ENCODE measurements around the gene MAPK7.
A peak's percentile ranks its signal among the peaks of the same experiment; 100 is the strongest.

The MAPK7 gene

GRCh38 chr17:19381361-19381740 is 3.1 kb downstream of the MAPK7 start:
- no peak for DNase-seq (ENCODE audit: low spot score)

DNA sequence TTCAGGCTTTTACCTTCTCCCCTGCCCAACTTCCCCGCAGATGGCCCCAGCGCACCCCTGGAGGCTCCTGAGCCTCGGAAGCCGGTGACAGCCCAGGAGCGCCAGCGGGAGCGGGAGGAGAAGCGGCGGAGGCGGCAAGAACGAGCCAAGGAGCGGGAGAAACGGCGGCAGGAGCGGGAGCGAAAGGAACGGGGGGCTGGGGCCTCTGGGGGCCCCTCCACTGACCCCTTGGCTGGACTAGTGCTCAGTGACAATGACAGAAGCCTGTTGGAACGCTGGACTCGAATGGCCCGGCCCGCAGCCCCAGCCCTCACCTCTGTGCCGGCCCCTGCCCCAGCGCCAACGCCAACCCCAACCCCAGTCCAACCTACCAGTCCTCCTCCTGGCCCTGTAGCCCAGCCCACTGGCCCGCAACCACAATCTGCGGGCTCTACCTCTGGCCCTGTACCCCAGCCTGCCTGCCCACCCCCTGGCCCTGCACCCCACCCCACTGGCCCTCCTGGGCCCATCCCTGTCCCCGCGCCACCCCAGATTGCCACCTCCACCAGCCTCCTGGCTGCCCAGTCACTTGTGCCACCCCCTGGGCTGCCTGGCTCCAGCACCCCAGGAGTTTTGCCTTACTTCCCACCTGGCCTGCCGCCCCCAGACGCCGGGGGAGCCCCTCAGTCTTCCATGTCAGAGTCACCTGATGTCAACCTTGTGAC is 3.6 kb downstream of the MAPK7 start:
- DNase-seq (ENCODE audit: low spot score), result no peak

DNA sequence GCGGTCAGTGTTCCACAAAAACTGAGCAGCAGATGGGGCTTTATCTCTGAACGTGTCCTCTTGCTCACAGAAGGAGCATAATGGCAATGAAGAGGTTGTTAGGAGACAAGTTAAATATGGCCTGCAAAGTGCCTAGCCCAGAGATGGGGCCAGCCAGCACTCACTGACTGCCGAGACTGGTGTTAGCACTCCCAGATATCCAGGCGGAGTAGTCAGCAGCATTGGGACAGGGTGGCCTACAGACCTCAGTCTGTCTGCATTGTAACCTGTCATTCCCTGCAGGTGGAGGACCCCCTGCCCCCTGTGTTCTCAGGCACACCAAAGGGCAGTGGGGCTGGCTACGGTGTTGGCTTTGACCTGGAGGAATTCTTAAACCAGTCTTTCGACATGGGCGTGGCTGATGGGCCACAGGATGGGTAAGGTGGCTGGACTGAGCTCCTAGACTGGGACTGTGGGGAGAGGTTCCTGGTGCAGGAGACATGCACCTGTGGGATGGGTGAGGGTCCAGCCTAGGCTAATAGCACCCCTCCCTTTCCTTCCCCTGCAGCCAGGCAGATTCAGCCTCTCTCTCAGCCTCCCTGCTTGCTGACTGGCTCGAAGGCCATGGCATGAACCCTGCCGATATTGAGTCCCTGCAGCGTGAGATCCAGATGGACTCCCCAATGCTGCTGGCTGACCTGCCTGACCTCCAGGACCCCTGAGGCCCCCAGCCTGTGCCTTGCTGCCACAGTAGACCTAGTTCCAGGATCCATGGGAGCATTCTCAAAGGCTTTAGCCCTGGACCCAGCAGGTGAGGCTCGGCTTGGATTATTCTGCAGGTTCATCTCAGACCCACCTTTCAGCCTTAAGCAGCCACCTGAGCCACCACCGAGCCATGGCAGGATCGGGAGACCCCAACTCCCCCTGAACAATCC is 4.5 kb downstream of the MAPK7 start:
- DNase-seq (ENCODE audit: low spot score), result no peak

DNA sequence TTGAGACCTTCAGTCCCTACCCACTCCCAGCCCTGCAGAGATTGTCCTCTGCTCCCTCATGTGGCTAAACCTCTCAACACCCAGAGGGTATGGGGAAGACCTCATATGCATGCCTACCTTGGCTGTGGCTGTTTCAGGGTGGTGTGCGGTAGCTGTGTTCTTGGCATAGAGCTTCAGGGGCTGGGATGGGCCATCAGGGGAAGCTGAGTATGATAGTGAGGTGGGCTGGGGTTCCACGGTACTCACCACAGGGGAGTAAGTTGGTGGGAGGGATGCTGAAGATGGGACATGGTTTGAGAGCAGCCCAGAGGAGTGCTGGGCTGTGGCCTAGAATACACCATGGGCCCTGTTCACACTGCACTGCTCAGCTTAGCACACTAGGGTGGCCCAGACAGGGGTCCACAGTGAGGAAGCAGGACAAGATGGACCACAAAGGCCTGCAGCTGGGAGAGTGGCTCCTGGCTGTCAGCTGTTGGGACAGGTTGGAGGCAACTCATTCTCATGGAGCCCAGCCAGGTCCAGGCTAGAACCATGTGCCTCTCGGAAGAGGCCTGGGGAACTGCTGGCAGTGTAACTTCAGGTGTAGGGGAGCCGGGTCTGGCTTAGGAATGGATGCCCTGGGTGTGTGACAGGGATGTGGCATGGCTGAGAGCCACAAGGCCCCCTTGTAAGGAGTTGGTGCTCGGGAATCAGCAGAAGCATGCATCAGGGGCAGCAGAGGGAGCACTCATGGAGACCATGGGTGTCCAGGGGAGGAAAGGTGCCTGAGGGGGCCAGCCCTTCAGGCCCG is 5.6 kb downstream of the MAPK7 start:
- no peak for DNase-seq (ENCODE audit: low spot score)

- DNase-seq (ENCODE audit: low spot score), result no peak
Observed at GRCh38 chr17:19384723-19385391, 6.6 kb downstream of the MAPK7 start.

- no peak for DNase-seq (ENCODE audit: low spot score)
Observed at GRCh38 chr17:19385521-19385983, 7.3 kb downstream of the MAPK7 start.

GRCh38 chr17:19386051-19386929 is 8.0 kb downstream of the MAPK7 start:
- no peak for DNase-seq (ENCODE audit: low spot score)

DNA sequence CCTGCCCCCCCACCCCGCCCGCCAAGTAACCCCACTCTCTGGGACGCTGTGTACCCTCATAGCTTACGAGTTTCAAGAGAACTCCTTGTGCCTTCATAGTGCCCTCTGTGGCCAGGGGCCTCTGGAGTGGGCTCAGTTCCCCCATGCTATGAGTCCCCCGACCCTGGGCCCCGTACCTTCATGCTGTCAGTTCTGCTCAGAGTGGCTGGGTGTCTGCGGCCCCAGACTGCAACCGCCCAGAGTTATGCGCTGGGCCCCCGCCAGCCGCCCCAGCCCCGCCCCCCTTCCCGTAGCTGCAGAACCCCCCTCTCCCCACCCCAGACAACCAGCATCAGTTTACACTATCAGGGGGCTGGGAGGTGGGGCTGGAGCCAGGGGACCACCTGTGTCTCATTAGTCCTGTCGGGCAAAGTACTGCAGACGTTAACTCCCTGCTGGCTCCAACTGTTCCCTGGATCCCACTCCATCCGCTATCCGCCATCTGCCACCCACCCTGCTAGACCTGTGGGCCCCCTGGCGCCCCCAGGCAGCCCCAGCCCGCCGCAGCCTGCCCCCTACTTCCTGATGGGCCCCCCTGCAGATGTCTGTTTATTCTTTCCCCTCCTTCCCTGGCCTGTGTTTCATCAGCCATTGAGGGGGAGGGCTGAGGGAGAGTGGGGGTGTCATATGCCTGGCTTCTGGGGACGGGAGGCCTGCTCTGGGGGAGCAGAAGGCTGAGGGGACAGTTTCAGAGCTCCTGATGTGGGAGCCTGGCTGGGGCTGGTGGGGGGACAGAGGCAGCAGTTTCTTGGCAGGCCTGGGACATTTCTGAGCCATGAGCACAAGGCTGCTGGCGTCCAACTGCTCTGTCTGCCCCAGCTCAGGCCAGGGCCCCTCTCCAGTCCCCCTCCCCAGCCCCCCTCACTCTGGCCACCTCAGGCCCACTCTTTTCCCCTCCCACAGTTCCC is 8.9 kb downstream of the MAPK7 start, which contains the start of gene MFAP4:
MFAP4 (minus strand) TSS at position 217 of the 947 bp plus-strand sequence; CDS start at position 182, 35 bp downstream.
- DNase-seq (ENCODE audit: low spot score), result no peak

GRCh38 chr17:19387921-19388521 is 9.7 kb downstream of the MAPK7 start:
- DNase-seq (ENCODE audit: low spot score), result peak; percentile 47

DNA sequence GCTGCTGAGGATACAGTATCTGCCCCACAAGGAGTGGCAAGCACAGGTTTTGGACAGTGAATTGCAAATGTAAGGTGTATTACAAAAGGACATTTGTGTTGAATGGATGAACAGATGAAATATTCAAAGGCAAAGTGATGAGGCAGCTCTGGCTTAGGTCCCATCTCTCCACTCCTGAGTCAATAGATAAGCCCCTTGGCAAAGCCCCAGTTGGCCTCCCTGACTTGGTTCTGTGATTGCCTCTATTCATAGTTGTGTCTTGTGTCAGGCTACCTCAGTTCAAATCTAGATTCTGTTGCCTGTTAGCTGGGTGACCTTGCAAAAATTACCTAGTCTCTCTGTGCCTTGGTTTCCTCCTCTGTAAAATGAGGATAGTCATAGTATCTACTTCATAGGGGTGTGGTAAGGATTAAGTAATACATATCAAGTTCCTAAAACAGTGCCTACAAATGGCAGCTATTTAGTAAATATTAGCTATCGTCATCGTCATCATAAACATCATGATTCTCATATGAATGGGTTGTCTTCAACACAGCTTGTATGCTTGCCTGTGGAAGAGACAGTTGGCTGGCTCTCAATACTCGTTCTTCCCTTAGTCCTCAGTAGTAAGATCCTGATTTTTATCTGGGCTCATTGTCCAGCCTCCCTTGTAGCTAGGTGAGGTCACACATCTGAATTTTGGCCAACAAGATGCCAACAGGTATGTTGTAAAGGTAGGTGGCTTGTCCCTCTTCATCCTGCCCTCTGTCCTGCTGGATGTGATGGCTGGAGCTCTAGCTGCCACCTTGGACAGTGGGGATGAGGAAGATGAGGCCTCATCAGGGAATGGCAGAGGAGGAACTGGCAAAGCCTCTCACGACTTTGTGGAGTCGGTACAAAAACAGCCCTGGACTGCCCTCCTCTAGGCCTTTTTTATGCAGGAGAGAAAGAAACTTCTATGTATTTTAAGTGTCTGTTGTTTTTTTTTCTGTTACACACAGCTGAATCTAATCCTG is 10.8 kb downstream of the MAPK7 start:
- DNase-seq (ENCODE audit: low spot score), result no peak

DNA sequence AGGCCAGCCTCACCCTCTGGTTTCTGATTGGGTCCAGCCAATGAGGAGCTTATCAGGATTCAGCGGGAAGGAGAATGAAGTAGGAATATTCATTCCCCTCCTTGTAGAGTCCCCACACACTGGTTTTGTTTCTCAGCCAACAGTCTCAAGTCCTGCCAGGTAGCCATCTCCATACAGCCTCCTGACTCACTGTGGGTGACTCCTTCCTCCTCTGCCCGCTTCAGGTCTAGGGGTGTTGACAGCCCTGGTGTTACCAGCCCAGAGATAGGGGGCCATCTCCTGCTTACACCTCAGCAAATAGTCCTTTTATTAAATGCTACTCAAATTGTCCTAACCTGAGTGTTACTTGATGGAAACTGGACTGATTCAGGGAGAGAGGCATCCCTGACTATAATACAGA is 12.7 kb downstream of the MAPK7 start:
- no peak for DNase-seq (ENCODE audit: low spot score)

GRCh38 chr17:19391432-19391831 is 13.1 kb downstream of the MAPK7 start:
- DNase-seq (ENCODE audit: low spot score), result no peak

DNA sequence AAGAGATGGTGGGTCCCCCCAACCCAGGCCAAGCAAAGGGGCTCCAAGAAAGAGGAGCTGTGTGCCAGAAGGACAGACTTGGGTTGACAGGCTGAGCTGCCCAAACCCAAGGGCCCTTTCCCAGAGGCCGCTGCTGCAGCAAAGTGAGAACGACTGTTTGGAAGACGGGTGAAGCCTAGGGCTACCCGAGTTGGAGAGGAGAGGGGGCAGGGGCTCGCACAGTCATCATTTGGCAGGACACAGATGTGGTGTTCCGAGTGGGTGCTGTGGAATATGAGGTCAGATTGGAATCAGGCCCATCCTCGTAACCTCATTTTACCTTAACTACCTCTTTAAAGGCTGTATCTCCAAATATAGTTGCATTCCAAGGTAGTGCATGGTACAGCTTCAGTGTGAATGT is 14.0 kb downstream of the MAPK7 start:
- DNase-seq (ENCODE audit: low spot score), result no peak

DNA sequence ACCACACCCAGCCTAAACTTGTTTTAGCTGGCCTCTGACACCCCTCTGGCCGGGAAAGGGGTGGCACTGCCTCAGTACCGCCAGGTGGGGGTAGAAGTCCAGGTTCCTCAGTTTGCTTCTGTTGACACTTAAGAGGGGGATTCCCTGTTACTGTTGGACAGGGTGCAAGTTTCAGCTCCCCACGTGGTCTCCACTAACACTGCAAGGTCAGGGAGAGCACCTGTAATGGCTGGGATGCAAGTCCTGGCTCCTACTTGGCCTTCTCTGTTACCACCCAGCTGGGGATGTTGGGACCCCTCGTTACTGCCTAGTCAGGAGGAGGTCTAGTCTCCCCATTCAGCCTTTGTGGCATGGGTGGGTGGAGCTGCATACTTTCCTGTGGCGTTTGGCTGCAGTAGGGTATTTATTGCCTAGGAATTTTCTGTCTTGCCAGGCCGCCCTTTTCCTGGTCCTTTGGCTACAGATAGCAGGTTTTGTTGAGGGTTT is 19.3 kb downstream of the MAPK7 start:
- DNase-seq (ENCODE audit: low spot score), result no peak

GRCh38 chr17:19398301-19399181 is 20.2 kb downstream of the MAPK7 start:
- peak; percentile 43 for DNase-seq (ENCODE audit: low spot score)

DNA sequence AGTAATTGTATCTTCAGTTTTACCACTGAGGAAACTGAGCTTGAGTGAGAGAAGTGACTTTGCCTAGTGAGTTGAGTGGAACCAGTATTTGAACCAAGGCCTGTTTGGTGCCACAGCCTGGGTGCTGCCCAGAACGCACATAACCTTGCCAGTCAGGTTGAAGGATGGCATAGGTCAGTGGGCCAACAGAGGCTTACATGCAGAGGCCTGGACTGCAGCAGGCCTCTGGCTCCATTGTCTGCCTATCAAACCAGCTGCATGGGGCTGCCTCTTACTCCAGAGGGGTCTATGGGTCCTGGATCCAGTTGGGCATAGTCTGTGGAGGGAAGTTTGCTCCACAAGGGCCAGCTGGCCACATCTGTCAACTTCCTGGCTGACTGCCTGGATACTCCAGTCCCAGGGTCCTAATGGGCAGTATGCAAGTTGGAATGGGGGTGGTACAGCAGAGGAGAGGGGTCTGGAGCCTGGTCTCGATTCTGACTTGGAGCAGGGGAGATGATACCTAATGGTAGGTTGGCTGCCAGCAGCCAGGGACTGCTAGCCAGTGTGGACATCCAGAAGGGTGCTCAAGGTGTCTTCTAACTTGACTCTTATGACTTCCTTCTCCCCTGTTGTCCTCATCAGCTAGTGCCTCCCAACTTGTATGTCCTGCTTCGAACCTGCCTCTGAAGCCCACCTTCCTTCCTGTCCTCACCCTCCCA is 21.6 kb downstream of the MAPK7 start:
- DNase-seq (ENCODE audit: low spot score), result no peak
